GM12864 (cell line): Measurements from ENCODE around the gene PLOD3.

Experiments
- DNase-seq: peaks from one replicate; pipeline ENCODE4 v3.0.0-alpha.2; 2011; ENCODE audit warnings: low read depth
- H3K4me3 ChIP-seq: 2 replicates; pipeline ENCODE4 v1.5.1; 2011; ENCODE audit warnings: mild to moderate bottlenecking, low read depth, low read length, control low read depth
- TF ChIP-seq, protein P1 (sequence below): IDR thresholded peaks from 2 replicates; pipeline ENCODE4 v1.5.1; 2011; ENCODE audit warnings: low read depth, mild to moderate bottlenecking, moderate library complexity, low read length, control low read depth, inconsistent platforms; ENCODE audit errors: missing control alignments

PLOD3 gene

DNA sequence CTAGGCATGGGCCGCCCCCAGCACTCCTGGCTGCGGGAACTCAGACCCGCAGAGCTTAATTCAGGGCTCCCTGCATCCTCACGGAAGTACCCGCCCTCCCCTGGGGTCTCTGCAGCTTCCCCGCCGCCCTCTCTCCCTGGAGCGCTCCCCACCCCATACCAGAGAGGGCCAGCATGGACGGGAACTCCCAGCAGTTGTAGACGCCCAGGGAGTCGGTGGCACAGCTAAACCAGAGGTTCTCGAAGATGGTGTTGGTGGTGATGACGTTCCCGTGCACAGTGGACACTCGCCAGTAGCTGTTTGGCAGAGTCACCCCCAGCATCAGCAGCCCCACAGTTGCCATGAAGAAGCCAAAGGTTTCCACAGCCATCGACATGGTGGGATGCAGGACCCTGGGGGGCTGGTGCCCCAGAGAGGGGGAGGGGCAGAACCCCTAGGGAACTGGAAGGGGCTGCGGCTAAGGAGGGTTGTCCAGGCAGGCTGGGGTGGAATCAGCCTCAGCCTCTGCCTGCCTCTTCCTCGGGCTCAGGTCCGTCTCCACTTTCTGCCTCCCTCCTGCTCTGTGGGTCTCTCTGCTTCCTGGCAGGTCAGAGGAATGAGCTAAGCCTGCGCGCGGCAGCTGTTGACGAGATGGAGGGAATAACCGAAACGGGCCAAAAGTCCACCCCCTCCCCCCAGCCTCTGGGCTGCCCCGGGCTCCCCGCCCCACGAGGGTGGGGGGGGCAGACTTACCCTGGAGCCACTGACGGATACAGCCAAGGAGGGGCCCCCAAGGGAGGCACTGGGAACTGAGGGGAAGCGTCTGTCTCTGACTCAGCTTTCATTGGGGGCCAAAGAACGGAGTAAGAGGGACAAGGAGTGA lies 20.1 kb upstream of the PLOD3 start, which contains the start of gene CLDN15:
TSS of gene CLDN15 (minus strand) at position 597 of the 862 bp plus-strand sequence. CDS start at position 376, 221 bp downstream.
- no peak for DNase-seq
- TF ChIP-seq, protein P1, sequence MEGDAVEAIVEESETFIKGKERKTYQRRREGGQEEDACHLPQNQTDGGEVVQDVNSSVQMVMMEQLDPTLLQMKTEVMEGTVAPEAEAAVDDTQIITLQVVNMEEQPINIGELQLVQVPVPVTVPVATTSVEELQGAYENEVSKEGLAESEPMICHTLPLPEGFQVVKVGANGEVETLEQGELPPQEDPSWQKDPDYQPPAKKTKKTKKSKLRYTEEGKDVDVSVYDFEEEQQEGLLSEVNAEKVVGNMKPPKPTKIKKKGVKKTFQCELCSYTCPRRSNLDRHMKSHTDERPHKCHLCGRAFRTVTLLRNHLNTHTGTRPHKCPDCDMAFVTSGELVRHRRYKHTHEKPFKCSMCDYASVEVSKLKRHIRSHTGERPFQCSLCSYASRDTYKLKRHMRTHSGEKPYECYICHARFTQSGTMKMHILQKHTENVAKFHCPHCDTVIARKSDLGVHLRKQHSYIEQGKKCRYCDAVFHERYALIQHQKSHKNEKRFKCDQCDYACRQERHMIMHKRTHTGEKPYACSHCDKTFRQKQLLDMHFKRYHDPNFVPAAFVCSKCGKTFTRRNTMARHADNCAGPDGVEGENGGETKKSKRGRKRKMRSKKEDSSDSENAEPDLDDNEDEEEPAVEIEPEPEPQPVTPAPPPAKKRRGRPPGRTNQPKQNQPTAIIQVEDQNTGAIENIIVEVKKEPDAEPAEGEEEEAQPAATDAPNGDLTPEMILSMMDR, result no peak
- H3K4me3 ChIP-seq, result no peak within 1 kb of the TSS

DNA sequence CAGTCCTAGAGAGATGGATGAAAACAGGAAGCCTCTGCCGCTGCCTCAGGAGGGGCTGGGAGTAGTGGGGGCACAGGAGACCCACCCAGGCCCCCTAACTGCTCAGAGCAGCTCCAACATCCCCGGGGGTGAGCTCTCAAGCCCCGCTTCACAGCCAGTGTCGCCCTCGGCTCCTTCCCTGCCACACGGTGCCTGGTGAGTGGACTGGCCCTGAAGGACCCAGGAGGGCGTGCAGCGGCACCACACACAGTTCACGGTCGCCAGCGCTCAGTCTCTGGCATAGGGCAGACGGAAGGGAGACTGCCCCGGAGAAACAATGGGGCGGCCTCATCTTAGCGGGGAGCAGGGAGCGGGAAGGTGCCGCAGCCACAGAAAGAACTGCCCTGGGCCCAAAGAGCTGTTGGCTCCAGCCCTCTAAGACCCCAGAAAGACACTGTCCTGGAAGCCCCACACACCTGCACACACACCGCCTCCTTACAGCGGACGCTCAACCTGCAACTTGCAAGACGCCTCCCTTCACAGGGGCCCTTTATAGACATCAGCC lies 19.0 kb upstream of the PLOD3 start:
- DNase-seq, result no peak
- TF ChIP-seq, protein P1, result no peak
- no peak overlapping the region for H3K4me3 ChIP-seq

DNA sequence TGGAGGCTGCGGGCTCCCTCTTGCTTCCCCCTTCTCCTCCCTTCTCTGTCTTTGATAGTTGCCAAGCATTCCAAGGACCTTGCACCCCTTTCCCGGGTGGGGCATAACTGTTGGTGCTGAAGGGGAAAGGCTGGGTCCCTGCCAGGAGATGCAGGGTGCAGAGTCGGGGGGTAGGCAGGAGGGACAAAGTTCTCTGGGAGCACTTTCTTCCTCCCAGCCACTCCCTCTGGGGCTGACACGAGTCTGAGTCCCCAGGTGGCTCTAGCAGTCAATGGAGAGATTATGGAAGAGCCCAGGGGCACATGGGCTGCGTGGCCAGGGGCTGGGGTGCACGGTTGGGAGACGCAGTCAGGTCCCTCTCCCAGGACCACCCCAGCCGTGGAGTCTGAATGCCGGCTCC lies 18.1 kb upstream of the PLOD3 start:
- no peak overlapping the region for H3K4me3 ChIP-seq
- no peak for DNase-seq
- TF ChIP-seq, protein P1, result no peak

DNA sequence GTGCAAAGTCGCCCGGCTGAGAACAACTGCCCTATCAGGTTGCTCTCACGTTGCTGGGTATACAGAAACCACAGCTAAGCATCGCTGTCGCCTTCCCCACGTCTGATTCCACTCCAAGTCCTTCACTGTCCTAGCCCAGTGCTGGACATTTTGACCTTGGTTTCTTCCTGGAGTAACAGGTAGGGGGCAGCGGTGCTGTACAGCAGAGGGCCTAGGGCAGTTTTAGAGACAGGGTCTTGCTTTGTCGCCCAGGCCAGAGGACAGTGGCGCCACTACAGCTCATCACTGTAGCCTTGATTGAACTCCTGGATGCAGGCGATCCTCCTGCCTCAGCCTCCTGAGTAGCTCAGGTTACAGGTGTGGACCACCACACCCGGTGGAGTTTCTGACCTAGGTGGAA lies 17.7 kb upstream of the PLOD3 start:
- no peak for DNase-seq
- TF ChIP-seq, protein P1, result peak; percentile 25
- H3K4me3 ChIP-seq, result no peak overlapping the region

DNA sequence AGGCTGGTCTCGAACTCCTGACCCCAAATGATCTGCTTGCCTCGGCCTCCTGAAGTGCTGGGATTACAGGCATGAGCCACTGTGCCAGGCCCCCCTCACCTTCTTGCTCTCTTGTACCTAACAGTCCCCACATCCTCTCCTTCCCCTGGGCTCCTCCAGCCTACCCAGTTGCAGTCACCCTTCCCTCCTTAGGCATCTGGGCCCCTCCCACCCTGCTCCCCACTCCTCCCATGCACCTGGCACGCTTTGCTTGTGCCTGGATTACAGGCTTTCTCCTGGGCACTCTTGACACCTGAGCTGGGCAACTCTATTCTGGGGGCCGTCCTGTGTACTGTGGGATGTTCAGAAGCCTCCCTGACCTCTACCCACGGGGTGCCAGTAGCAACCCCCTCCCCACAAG lies 17.3 kb upstream of the PLOD3 start:
- DNase-seq, result no peak
- H3K4me3 ChIP-seq, result no peak overlapping the region
- TF ChIP-seq, protein P1, result no peak

DNA sequence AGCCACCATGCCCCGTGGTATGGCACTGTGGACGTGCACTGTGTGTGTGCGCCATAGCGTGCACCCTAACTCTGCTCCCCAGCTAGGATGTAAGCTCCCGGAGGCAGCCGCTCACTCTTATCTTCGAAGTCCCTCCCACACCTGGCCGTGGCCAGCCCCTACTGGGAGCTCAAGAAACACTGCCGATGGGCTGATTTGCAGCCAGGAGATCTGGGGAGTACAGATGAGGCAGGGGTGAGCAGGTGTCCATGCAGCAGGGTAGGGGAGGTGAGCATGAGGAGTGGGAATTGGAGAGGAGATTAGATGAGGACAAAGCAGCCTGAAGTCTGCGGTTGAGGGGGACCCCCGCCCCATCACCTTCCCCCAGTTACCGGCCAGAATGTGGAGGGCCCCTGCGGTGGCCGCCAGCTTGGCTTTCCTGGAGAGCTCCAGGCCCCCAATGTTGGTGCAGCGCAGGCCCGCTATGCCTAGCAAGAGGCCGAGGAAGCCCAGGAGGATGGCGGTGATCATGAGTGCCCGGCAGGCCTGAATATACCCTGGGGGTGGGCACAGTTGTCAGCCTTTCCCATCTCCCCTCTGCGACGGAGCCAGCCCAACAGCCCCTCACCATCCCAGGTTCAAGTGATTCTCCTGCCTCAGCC lies 16.6 kb upstream of the PLOD3 start:
- TF ChIP-seq, protein P1, result no peak
- H3K4me3 ChIP-seq, result no peak overlapping the region
- DNase-seq, result no peak
